Breast epithelium (tissue), 4 donors: ENCODE results near the gene NDC1. TPM values are rescaled to one million over a fixed set of nuclear protein-coding genes. Genes with fewer than 3 reads are reported as not detected.

ENCODE experiments used
- DNase-seq, 2 donors: peaks; one replicate each; pipeline ENCODE4 v3.0.0-alpha.2; 2019; ENCODE audit warnings: low spot score in 2 of 2
- H3K27ac ChIP-seq, 2 donors: fragments of 200-600 bp; sonication (generic) in 1 of 2; one replicate each; pipeline ENCODE4 v1.5.1; 2016 to 2019; ENCODE audit warnings: mild to moderate bottlenecking in 1 of 2
- H3K27me3 ChIP-seq, 2 donors: fragments of 200-600 bp; sonication (generic) in 1 of 2; one replicate each; pipeline versions ENCODE4 v1.5.1 to v1.6.0; 2017 to 2019; ENCODE audit warnings: control low read depth in 1 of 2, mild to moderate bottlenecking in 1 of 2
- H3K36me3 ChIP-seq: fragments of 200-600 bp; one replicate; pipeline ENCODE4 v1.5.1; 2019
- H3K4me1 ChIP-seq, 2 donors: fragments of 200-600 bp; sonication (generic); one replicate each; pipeline ENCODE4 v1.5.1; 2016 to 2019; ENCODE audit warnings: control low read depth in 1 of 2
- H3K4me3 ChIP-seq, 3 donors: fragments of 200-600 bp; sonication (generic); 1 replicate in 2 of 3; 2 replicates in 1 of 3; pipeline ENCODE4 v1.5.1; 2016 to 2019; ENCODE audit warnings: mild to moderate bottlenecking in 3 of 3, moderate library complexity in 2 of 3
- H3K9me3 ChIP-seq, 2 donors: fragments of 200-600 bp; sonication (generic) in 1 of 2; one replicate each; pipeline ENCODE4 v1.5.1; 2016 to 2019; ENCODE audit warnings: control low read depth in 1 of 2
- CTCF ChIP-seq, 3 donors: fragments of 450-650 bp; IDR thresholded peaks; one replicate each; pipeline ENCODE4 v1.5.1; 2016 to 2017; ENCODE audit warnings: antibody characterized with exemption in 3 of 3, mild to moderate bottlenecking in 3 of 3, moderate library complexity in 3 of 3
- POLR2A ChIP-seq: fragments of 450-650 bp; IDR thresholded peaks from one replicate; pipeline ENCODE4 v1.6.1; 2016; ENCODE audit warnings: antibody characterized with exemption, mild to moderate bottlenecking, moderate library complexity
- POLR2AphosphoS5 ChIP-seq, 3 donors: sonication (generic); formaldehyde crosslinking; IDR thresholded peaks; one replicate each; pipeline ENCODE4 v1.6.1; 2017; ENCODE audit warnings: antibody characterized with exemption in 3 of 3
- intact Hi-C: fragments of 100-400 bp; cut with DNase I; formaldehyde crosslinking; loops from one replicate; pipeline ENCODE4 v1.15.1; 2023; ENCODE audit warnings: low total_unique reads
- total RNA-seq, 3 donors: library from RNA; depleted of rRNA; stranded (reverse); fragments of >200 nt; gene quantifications; one replicate each; pipeline ENCODE4 v1.1.0, GENCODE V29; 2016

NDC1 gene
- total RNA-seq, 3 donors from 2014 or later: 10.9 to 18.4 (median 12.8) TPM

- TF ChIP-seq CTCF (IDR thresholded peaks at IDR 0.05) (no peak), POLR2AphosphoS5 (IDR thresholded peaks at IDR 0.05) (no peak), POLR2A (no peak)
- no peaks in the 10 kb centered on the region for H3K9me3 ChIP-seq
- H3K27me3 ChIP-seq: peaks cover 0 to 15% of the 10 kb centered on the region in 2 donors
- H3K27ac ChIP-seq: peak overlapping the region in 1 of 2 donors; percentile 54
- no peaks in the 10 kb centered on the region for H3K4me1 ChIP-seq
- H3K4me3 ChIP-seq: peak overlapping the region in 2 of 3 donors; percentile 69 to 90
- DNase-seq: no peak
- intact Hi-C loops: no loop called here
- H3K36me3 ChIP-seq: no peaks in the 10 kb centered on the region
Measured at GRCh38 chr1:53737648-53738204, 100.4 kb downstream of the NDC1 start.

- Histone ChIP-seq H3K27me3 (peaks cover 0 to 10% of the 10 kb centered on the region in 2 donors), H3K9me3 (no peaks in the 10 kb centered on the region), H3K4me3 (no peak overlapping the region), H3K36me3 (no peaks in the 10 kb centered on the region), H3K27ac (peak overlapping the region in 1 of 2 donors; percentile 25), H3K4me1 (no peaks in the 10 kb centered on the region)
- TF ChIP-seq POLR2AphosphoS5 (IDR thresholded peaks at IDR 0.05): no peak
- TF ChIP-seq CTCF (IDR thresholded peaks at IDR 0.05): no peak
- no peak for TF ChIP-seq POLR2A
- no peak for DNase-seq
- intact Hi-C loops: no loop called here
Measured at GRCh38 chr1:53736290-53736689, 101.8 kb downstream of the NDC1 start.

GRCh38 chr1:53735681-53736080 is 102.4 kb downstream of the NDC1 start:
- H3K27ac ChIP-seq: peak overlapping the region in 1 of 2 donors; percentile 54
- intact Hi-C loops: no loop called here
- TF ChIP-seq POLR2AphosphoS5 (IDR thresholded peaks at IDR 0.05) (no peak), CTCF (IDR thresholded peaks at IDR 0.05) (no peak), POLR2A (no peak)

GRCh38 chr1:53735261-53735660 is 102.8 kb downstream of the NDC1 start:
- Histone ChIP-seq H3K4me1 (no peaks in the 10 kb centered on the region), H3K36me3 (no peaks in the 10 kb centered on the region), H3K9me3 (no peaks in the 10 kb centered on the region), H3K27me3 (peaks cover 0 to 10% of the 10 kb centered on the region in 2 donors), H3K27ac (peak overlapping the region in 1 of 2 donors; percentile 61), H3K4me3 (no peak overlapping the region)
- intact Hi-C loops: no loop called here
- TF ChIP-seq POLR2A (no peak), CTCF (IDR thresholded peaks at IDR 0.05) (no peak), POLR2AphosphoS5 (IDR thresholded peaks at IDR 0.05) (no peak)
- no peak for DNase-seq

More at GRCh38 chr1:53735681-53736080, 102.4 kb downstream of the NDC1 start:
- Histone ChIP-seq H3K9me3 (no peaks in the 10 kb centered on the region), H3K4me1 (no peaks in the 10 kb centered on the region), H3K4me3 (no peak overlapping the region), H3K27me3 (peaks cover 0 to 10% of the 10 kb centered on the region in 2 donors), H3K36me3 (no peaks in the 10 kb centered on the region)
- DNase-seq: no peak

GRCh38 chr1:53734650-53735211 is 103.4 kb downstream of the NDC1 start:
- TF ChIP-seq POLR2A (no peak), CTCF (IDR thresholded peaks at IDR 0.05) (no peak), POLR2AphosphoS5 (IDR thresholded peaks at IDR 0.05) (no peak)
- Histone ChIP-seq H3K9me3 (no peaks in the 10 kb centered on the region), H3K36me3 (no peaks in the 10 kb centered on the region), H3K4me1 (no peaks in the 10 kb centered on the region), H3K4me3 (no peak overlapping the region), H3K27ac (peak overlapping the region in 1 of 2 donors; percentile 61), H3K27me3 (peaks cover 0 to 10% of the 10 kb centered on the region in 2 donors)
- intact Hi-C loops: no loop called here
- DNase-seq: no peak
